Kidney (tissue), 14 donors: ENCODE measurements around the gene ACOT13. TPM values are rescaled to one million over a fixed set of nuclear protein-coding genes. Genes with fewer than 3 reads are reported as not detected.
"Not testable (repeated sequence)": the region's sequence is repeated elsewhere in the genome, so short reads cannot be mapped to it uniquely, and the experiment has no call there.

Experiments used
- DNase-seq, 5 donors: peaks; one replicate each; pipeline ENCODE4 v3.0.0-alpha.2; 2013 to 2020
- FAIRE-seq: peaks from 2 replicates; lab custom pipeline; 2012; peaks lifted over from hg19 to GRCh38; lab: Jason Lieb, UNC
- H3K27ac ChIP-seq, 2 donors: one replicate each; pipeline ENCODE4 v1.7.0; 2013; ENCODE audit warnings: low read depth in 2 of 2, low read length in 2 of 2, inconsistent platforms in 1 of 2
- H3K27me3 ChIP-seq: one replicate; pipeline ENCODE4 v1.7.1; 2013; ENCODE audit warnings: low read length, inconsistent platforms; ENCODE audit not compliant: control insufficient read depth, insufficient read depth
- H3K36me3 ChIP-seq, 3 donors: one replicate each; pipeline versions ENCODE4 v1.7.0 to v1.7.1; 2013; ENCODE audit warnings: low read length in 3 of 3, control low read depth in 1 of 3, inconsistent platforms in 1 of 3; ENCODE audit not compliant: insufficient read depth in 3 of 3, control insufficient read depth in 2 of 3
- H3K4me1 ChIP-seq, 3 donors: one replicate each; pipeline versions ENCODE4 v1.7.0 to v1.7.1; 2013; ENCODE audit warnings: low read length in 3 of 3, inconsistent platforms in 1 of 3, low read depth in 1 of 3; ENCODE audit not compliant: control insufficient read depth in 2 of 3, insufficient read depth in 2 of 3
- H3K4me3 ChIP-seq, 3 donors: one replicate each; pipeline versions ENCODE4 v1.7.0 to v1.8.1; 2013; ENCODE audit warnings: low read length in 3 of 3, control low read depth in 1 of 3, inconsistent platforms in 1 of 3
- H3K9ac ChIP-seq, 3 donors: one replicate each; pipeline versions ENCODE4 v1.7.0 to v1.7.1; 2013; ENCODE audit warnings: low read length in 3 of 3, control low read depth in 1 of 3, inconsistent platforms in 1 of 3
- H3K9me3 ChIP-seq, 3 donors: one replicate each; pipeline versions ENCODE4 v1.7.0 to v1.7.1; 2013; ENCODE audit warnings: low read length in 3 of 3, control low read depth in 1 of 3, inconsistent platforms in 1 of 3; ENCODE audit not compliant: control insufficient read depth in 2 of 3, insufficient read depth in 1 of 3
- CTCF ChIP-seq: IDR thresholded peaks from 3 replicates; pipeline ENCODE4 v1.5.1; 2012; ENCODE audit warnings: mild to moderate bottlenecking, moderate library complexity, borderline replicate concordance; ENCODE audit not compliant: insufficient read depth; ENCODE audit errors: extremely low read depth
- intact Hi-C: fragments of 100-400 bp; cut with DNase I; formaldehyde crosslinking; loops from one replicate; pipeline ENCODE4 v1.11.1; 2022
- polyA plus RNA-seq: library from polyadenylated mRNA; stranded (reverse); fragments of 350-450 nt; fragmentation: Illumina TruSeq; extraction: RNeasy Lipid Tissue Mini Kit (QIAGEN cat#74804); gene quantifications from one replicate; pipeline ENCODE4 v1.2.3, GENCODE V29; 2014; ENCODE audit warnings: low read depth, low replicate concordance; ENCODE audit not compliant: insufficient read depth
- total RNA-seq: library from RNA; stranded (reverse); fragmentation: NEBNext Ultra II Directional; extraction: Animal tissue kit (Norgen Biotek cat#: 25700); gene quantifications from one replicate; pipeline ENCODE4 v1.2.1, GENCODE V29; 2021
- donor health status: control.
- donor health status: control.
- donor health status: control.
- donor health status: control.
- donor health status: control.
- donor health status: DM: yes; HTN: yes; CAD: no.
- donor health status: Normal renal cell carcinoma (clear cell type).

The ACOT13 gene
- total and polyA plus RNA-seq, 2 donors from 2014 or later = 15.3 to 109 TPM

- H3K27me3 ChIP-seq = no peaks in the 10 kb centered on the region
- DNase-seq (no peak), FAIRE-seq (no peak)
- intact Hi-C loops = no loop called here
- no peak overlapping the region for H3K27ac ChIP-seq
- H3K4me3 ChIP-seq = no peak overlapping the region
- H3K4me1 ChIP-seq = no peaks in the 10 kb centered on the region
- no peaks in the 10 kb centered on the region for H3K36me3 ChIP-seq
- no peak overlapping the region for H3K9ac ChIP-seq
- no peaks in the 10 kb centered on the region for H3K9me3 ChIP-seq
- TF ChIP-seq CTCF = no peak
Measured at GRCh38 chr6:24744911-24745310, 78.0 kb downstream of the ACOT13 start.

GRCh38 chr6:24749297-24749696 lies 82.4 kb downstream of the ACOT13 start:
- DNase-seq = no peak
- FAIRE-seq = no peak
- Histone ChIP-seq H3K9ac (no peak overlapping the region), H3K9me3 (peaks cover 0 to 3% (median 0%) of the 10 kb centered on the region in 3 donors), H3K4me3 (no peak overlapping the region), H3K4me1 (no peaks in the 10 kb centered on the region), H3K27me3 (no peaks in the 10 kb centered on the region), H3K27ac (no peak overlapping the region), H3K36me3 (no peaks in the 10 kb centered on the region)
- intact Hi-C loops = no loop called here
- TF ChIP-seq CTCF = no peak

- H3K9ac ChIP-seq, H3K9me3 ChIP-seq, H3K36me3 ChIP-seq, FAIRE-seq, H3K27ac ChIP-seq, H3K4me3 ChIP-seq, DNase-seq, intact Hi-C loops, H3K4me1 ChIP-seq, H3K27me3 ChIP-seq: not testable (repeated sequence)
Measured at GRCh38 chr6:24750878-24751277, 84.0 kb downstream of the ACOT13 start.

GRCh38 chr6:24752503-24752902 lies 85.6 kb downstream of the ACOT13 start:
- H3K4me1 ChIP-seq = no peaks in the 10 kb centered on the region
- no peak for DNase-seq
- H3K9me3 ChIP-seq = peaks cover 0 to 3% (median 0%) of the 10 kb centered on the region in 3 donors
- H3K9ac ChIP-seq = no peak overlapping the region
- no peak for TF ChIP-seq CTCF
- no peak overlapping the region for H3K4me3 ChIP-seq
- no peak for FAIRE-seq
- no peak overlapping the region for H3K27ac ChIP-seq
- intact Hi-C loops = no loop called here
- H3K27me3 ChIP-seq = no peaks in the 10 kb centered on the region
- no peaks in the 10 kb centered on the region for H3K36me3 ChIP-seq
